ENCODE measurements around the gene ATP2C1.

DNA sequence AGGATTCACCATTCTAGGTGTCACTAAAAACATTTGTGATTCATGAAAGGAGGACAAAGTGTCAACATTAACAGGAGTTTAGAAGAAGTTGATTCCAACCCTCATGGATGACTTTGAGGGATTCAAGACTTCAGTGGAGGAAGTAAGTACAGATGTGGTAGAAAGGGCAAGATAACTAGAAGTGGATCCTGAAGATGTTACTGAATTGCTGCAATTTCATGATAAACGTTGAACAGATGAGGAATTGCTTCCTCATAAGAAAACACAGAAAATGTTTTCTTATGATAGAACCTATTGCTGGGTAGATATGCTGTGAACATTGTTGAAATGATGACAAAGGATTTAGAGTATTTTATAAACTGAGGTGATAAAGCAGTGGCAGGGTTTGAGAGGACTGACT is 23.5 kb upstream of the ATP2C1 start:
- TF ChIP-seq CTCF (IDR thresholded peaks at IDR 0.05; ENCODE audit: poor library complexity) = no peak
- TF ChIP-seq EZH2 (IDR thresholded peaks at IDR 0.05; ENCODE audit: borderline replicate concordance) = no peak

All from hepatocyte (in vitro differentiated cells).